SW 1271 (cell line): ENCODE results near the gene THY1.
"Not testable (repeated sequence)": the region's sequence is repeated elsewhere in the genome, so short reads cannot be mapped to it uniquely, and the experiment has no call there.

ENCODE experiments used
- DNase-seq, 2 experiments: peaks; one replicate each; lab custom pipeline; 2025; lab: John Stamatoyannopoulos, UW

The THY1 gene

GRCh38 chr11:119422809-119423508 lies at the start of gene THY1:
TSS of gene THY1 (minus strand) at chr11:119423172. CDS start at chr11:119420905, 2,267 bp downstream.
- no peak for DNase-seq

- DNase-seq: no peak
These were observed 49.3 kb upstream of the THY1 start for GRCh38 chr11:119472186-119472855.

- DNase-seq: no peak
These were observed 48.4 kb upstream of the THY1 start for GRCh38 chr11:119471329-119471728.

- DNase-seq: peak in 1 of 2 experiments; percentile 18
These were observed 47.6 kb upstream of the THY1 start for GRCh38 chr11:119470317-119471291.

GRCh38 chr11:119469506-119469905 lies 46.5 kb upstream of the THY1 start:
- no peak for DNase-seq

GRCh38 chr11:119468511-119468910 lies 45.5 kb upstream of the THY1 start:
- DNase-seq: no peak

- peak in 1 of 2 experiments; percentile 13 for DNase-seq
These were observed 38.4 kb upstream of the THY1 start for GRCh38 chr11:119461229-119461963.

GRCh38 chr11:119460582-119460981 lies 37.6 kb upstream of the THY1 start:
- no peak for DNase-seq

GRCh38 chr11:119460097-119460496 lies 37.1 kb upstream of the THY1 start:
- DNase-seq: no peak

GRCh38 chr11:119459293-119459976 lies 36.5 kb upstream of the THY1 start:
- DNase-seq: no peak

GRCh38 chr11:119455708-119456107 lies 32.7 kb upstream of the THY1 start:
- not testable (repeated sequence) for DNase-seq

GRCh38 chr11:119455241-119455640 lies 32.3 kb upstream of the THY1 start:
- not testable (repeated sequence) for DNase-seq

- DNase-seq: no peak
These were observed 30.9 kb upstream of the THY1 start for GRCh38 chr11:119453881-119454280.

- no peak for DNase-seq
These were observed 27.8 kb upstream of the THY1 start for GRCh38 chr11:119450590-119451326.

- no peak for DNase-seq
These were observed 26.5 kb upstream of the THY1 start for GRCh38 chr11:119449498-119449897.

- DNase-seq: no peak
These were observed 25.4 kb upstream of the THY1 start for GRCh38 chr11:119448380-119448779.

GRCh38 chr11:119447664-119448242 lies 24.8 kb upstream of the THY1 start:
- DNase-seq: no peak

- no peak for DNase-seq
These were observed 24.1 kb upstream of the THY1 start for GRCh38 chr11:119446871-119447663.

GRCh38 chr11:119446434-119446833 lies 23.5 kb upstream of the THY1 start:
- DNase-seq: no peak
